NCI-H1930 (cell line): ENCODE measurements around the gene ACTL7B.
A peak's percentile ranks its signal among the peaks of the same experiment; 100 is the strongest.
"Not testable (repeated sequence)": the region's sequence is repeated elsewhere in the genome, so short reads cannot be mapped to it uniquely, and the experiment has no call there.

Source experiments
- DNase-seq, 2 experiments: peaks; one replicate each; lab custom pipeline; 2025; lab: John Stamatoyannopoulos, UW

Gene ACTL7B

DNA sequence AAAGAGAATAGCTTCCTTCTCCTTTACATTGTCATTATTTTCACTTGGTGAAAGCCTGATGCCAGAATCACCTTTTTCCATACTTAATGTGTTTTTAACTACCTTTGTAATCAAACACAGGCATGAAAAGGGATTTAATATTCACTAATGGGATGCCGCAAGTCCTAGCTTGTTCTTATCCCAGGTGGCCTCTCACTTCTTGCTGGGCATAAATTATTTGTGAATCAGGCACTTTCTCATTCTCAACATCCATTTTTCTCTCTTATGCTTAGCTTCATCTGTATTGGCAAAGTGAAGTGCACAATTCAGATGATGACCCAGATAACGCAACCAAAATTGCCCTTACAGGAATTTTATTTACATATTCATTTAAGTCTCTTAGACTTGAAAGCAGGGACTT lies 10.9 kb downstream of the ACTL7B start:
- peak; percentile 88 to 92 for DNase-seq

DNA sequence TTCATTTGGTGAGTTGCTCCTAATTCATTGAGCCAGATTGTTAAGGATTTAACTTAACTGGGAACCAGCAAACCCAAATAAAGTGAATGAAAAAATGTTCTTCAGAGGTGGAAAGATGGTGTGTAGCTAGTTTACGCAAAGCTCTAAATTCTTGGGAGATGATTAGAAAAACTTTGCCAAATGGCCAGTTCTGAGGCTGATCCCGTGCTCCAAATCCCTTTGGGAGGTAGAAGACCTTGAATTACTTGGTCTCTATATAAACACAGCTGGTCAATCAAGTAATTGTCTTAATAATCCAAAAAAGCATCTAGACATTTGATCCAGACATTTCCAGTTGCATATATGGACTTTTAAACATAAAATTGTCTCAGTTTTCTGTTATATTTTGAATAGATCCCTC lies 11.4 kb downstream of the ACTL7B start:
- DNase-seq: peak; percentile 73 to 87

DNA sequence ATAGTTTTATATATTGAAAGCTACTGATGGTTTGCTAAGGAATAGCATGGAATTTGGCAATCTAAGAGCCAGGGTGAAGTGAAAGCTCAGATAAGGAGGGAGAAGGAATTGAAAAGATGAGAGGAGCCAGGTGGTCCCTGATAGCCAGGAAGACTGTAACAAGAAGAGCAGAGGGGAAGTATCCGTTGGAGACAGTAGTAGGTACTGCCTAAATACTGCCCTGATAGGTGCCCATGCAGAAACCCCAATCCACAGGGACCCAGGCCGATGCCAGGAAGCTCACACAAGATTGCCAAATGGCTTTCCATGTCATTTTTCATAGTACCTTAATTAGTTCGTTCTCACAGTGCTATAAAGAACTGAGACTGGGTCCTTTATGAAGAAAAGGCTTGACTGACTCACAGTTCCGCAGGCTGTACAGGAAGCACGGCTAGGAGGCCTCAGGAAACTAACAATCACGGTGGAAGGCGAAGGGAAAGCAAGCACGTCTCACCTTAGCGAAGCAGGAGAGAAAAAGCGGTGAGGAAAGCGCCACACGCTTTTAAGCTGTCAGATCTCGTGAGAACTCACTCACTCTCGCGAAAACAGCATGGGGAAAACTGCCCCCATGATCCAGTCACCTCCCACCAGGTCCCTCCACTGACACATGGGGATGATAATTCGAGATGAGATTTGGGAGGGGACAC lies 13.0 kb downstream of the ACTL7B start:
- DNase-seq: no peak

DNA sequence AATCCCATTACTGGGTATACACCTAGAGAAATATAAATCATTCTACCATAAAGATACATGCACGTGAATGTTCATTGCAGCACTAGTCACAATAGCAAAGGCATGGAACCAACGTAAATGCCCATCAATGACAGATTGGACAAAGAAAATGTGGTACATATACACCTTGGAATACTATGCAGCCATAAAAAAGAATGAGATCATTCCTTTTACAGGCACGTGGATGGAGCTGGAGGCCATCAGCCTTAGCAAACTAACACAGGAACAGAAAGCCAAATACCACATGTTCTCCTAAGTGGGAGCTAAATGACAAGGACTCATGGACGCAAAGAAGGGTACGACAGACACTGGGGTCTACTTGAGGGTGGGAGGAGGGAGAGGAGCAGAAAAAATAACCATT lies 16.2 kb downstream of the ACTL7B start:
- DNase-seq: not testable (repeated sequence)

DNA sequence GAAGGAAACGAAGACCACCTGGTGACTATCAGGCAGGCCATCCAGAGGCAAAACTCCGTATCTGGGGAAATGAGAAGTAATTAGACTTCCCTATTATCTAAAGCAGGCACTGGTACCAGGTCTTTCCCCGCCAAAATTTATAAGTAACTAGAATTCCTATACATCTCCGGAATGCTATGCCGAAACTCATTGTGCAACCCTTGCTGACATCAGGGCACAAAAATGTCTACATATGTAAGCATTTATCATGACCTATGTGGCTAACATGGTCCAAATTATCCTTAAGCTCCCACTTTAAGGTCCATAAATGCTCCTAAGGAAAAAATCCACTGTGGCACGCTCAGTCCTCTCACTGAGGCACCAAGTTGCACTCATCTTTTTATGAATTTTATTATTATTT lies 17.8 kb downstream of the ACTL7B start:
- DNase-seq: no peak

DNA sequence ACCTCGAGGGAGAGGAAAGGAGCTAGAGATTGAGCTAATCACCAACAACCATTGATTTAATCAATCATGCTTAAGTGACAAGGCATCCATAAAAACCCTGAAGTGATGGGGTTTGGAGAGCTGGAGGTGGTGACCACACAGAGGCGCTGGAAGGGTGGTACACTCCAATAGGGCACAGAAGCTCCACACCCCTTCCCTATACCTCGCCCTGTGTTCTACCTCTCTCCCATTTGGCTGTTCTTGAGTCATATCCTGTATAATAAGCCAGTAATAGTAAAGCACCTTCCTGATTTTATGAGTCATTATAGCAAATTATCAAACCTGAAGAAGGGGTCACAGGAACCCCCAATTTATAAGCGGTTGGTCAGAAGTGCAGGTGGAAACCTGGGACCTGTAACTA lies 18.3 kb downstream of the ACTL7B start:
- no peak for DNase-seq

DNA sequence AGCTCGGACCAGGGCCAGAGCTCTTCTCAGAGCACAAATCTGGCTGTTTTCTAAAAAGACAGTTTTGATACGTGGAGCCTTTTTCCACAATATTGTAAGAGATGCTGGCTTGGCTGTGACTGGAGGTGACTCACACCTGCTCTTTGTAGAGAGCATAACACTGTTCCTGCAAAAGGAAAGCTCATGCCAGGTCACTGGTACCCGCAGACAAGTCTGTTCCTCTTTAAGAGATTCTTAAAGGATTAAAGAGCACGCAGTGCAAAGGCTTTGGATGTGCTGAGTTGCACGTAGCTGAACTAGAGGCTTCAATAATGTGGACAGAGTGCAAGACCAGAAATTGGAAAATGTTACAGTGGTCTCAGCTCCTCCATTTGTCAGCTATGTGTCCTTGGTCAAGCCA lies 19.0 kb downstream of the ACTL7B start:
- DNase-seq: no peak

DNA sequence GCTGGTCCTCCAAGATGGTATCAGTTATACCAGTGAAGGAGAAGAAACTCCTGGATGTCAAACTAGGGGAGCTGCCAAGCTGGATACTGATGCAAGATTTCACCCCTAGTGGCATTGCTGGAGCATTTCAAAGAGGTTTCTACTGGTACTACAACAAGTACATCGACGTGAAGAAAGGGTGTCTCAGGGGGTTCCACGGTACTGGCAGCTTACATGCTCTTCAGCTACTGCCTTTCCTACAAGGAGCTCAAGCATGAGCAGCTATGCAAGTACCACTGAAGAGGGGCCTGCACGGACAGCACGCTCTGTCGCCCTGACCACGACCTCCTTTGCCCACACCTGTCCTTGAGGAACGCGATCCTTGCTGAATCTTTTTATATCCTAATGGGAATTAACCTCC lies 19.5 kb downstream of the ACTL7B start:
- no peak for DNase-seq

DNA sequence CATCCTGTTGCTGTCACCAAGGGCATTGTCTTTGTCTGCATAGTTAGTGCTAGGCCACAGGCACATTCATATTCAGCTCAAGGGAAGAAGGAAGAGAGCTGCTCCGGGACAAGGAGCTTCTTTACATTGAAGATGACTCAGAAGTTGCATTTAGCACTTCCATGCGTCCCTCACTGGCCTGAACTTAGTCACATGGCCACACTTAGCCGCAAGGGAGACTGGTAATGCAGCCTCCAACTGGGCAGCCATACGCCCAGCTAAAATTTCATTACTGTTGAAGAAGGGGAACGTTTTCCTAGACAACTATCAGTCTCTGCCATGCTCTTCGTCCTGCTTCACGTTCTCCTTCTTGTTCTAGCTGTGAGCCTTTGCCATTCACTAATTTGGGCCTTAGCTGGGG lies 20.0 kb downstream of the ACTL7B start:
- DNase-seq: no peak

DNA sequence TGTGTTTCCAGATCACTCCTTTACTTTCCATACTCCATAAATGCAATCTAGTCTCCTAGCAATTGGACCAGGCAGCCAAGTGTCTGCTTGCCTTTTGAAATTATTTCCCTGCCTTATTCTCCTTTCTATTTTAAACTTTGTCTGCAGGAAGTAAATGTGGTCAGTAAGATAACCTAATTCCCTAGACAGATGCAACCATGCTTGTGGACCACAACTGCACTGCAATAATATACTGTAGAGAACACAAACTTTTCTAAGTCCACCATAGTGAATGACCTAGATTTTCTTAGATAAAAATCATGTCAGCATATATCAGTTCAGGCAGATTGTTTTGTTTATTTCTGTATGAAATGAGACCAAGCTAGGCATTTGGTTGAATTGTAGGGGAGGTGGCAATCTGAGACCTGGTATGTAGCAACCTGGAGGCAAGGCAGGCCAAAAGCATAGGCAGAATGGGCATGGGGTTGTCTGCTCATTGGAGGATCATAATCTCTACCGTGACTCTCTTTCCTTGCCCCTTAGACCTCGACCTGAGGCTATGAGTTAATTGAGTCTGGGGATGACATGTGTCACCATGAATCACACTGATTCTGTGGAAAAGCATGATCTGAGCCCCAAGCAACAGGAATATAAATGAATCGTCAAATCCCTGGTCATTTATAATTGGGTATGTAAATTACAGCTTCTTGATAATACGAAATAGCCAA lies 20.7 kb downstream of the ACTL7B start:
- DNase-seq: no peak

DNA sequence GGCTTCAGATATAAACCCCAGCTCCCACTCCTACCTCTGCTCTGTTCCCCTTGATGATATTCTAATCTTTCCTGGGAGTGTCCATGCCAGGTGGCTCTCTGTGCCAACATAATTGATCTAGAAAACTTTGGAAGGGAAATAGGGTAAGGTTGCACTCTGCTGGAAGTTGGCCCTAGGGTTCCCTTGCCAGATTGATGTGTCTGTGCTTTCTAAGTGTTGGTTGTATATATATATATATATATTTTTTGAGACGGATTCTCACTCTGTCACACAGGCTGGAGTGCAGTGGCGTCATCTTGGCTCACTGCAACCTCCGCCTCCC lies 23.6 kb downstream of the ACTL7B start:
- DNase-seq: no peak

DNA sequence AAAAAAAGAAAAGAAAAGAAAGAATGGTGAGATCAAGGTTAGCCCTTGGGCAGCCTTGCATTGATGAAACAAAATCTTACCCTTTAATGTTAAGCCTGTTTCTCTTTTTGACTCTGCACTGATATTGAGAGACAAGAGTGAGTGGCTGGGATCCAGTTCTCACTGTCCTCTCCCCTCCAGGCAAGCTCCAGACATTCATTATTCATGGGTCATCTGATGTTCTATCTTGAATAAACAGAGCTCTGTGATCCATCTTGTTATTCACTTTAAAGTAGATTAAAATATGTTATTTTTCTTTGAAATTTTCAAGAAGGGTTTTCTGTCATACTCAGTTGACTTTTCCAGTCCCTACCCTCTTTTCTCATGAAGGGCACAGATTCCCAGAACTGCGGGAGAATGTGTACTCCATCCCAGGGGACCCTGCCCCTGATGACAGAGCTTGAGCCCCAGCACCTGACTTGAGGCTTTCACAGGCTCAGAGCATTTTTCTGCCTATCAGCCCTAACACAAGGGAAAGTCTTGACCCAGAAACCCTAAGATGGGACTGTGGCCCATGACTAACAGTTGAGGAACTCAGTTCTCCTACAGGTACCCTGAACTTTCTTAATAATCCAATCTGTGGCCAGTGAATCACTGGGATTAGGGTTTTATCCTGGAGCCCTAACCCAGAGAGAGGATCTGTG lies 24.1 kb downstream of the ACTL7B start:
- DNase-seq: no peak

DNA sequence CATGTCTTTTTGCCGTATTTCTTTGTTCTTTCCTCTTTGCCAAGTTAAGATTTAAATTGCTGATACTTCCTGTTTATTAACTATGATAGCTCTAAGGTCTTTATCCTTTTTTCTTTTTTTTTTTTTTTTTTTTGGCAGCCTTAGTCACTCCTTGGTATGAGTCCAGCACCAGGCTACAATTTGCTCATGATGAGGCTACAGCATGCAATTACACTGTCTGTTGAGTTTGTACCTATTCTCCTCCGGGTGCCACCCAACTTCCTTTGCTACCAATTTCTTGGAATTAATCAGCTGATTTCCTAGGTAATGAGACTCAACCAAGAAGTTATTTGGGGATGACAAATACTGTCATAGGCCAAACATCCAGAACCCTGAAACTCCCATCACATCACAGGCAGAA lies 25.5 kb downstream of the ACTL7B start:
- DNase-seq: no peak

DNA sequence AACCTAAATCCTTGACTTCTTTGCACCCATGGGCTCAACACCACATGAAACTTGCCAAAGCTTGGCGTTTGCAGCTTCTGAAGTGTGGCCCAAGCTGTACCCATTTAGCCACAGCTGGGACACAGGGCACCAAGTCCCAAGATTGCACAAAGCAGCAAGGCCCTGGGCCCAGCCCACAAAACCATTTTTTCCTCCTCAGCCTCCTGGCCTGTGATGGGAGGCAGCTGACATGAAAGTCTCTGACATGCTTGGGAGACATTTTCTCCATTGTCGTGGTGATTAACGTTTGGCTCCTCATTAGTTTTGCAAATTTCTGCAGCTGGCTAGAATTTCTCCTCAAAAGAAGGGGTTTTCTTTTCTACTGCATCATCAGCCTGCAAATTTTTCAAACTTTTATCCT lies 32.0 kb downstream of the ACTL7B start:
- no peak for DNase-seq

DNA sequence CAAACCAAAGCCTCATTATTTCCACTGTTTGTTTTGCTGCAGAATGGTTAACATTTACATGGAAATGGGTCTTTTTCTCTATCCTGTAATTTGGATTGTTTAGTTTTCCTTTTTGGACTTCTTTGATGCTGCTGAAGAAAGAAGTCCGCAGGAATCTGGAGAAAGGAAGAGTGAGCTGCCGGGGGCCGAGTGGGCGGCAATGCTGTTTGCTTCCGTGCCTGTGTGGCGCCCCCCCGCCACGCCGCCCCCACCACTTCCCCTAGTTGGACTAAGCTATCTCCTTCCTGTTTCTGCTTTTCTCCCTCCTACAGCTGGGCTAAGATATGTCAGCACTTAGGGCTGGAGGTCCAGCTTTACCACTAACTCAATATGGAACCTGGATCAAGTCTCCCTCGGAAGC lies 39.7 kb downstream of the ACTL7B start:
- DNase-seq: no peak

DNA sequence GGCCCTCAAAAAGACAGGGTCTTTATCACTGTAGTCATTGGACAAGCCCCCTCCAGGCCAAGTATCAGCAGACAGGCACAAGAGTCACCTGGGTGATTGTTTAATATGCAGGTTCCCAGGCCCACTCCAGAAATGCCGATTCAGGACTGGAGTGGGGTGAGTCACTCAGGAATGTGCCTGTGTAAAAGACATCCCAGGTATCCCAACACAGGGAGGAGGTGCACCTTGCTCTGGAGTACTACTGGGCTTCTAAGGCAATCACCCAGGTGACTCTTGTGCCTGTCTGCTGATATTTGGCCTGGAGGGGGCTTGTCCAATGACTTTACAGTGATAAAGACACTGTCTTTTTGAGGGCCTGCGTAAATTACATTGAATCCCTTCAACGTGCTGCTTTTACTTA lies 40.6 kb downstream of the ACTL7B start:
- no peak for DNase-seq

DNA sequence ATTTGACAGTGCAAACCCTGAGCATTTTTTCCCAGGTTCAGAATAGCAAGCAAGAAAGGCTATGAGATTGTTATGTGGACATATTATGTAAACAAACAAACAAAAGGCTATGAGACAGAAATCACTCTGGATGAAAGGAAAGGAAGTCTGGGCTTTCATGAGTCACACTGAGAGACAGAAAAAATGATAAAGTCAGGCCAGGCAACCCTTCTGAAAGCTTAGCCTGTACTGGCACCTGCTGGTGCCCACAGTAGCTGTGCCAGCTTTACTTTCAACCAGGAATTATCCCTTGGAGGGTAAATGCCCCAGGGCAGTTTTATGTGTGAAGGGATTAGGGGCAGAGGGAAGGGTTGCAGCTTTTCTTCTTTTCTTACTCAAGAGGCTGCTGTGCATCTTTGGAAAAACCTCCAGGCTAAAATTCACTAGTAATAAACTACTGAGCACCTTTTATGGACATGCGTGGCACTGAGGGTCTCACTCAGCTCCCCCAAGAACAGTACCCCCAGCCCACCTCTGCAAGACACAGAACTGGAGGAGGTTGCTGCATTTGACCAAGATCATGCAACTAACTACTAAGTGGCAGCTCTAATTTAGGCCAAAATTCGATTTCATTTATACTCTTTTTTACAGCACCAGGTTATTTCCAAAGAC lies 41.7 kb downstream of the ACTL7B start:
- no peak for DNase-seq

DNA sequence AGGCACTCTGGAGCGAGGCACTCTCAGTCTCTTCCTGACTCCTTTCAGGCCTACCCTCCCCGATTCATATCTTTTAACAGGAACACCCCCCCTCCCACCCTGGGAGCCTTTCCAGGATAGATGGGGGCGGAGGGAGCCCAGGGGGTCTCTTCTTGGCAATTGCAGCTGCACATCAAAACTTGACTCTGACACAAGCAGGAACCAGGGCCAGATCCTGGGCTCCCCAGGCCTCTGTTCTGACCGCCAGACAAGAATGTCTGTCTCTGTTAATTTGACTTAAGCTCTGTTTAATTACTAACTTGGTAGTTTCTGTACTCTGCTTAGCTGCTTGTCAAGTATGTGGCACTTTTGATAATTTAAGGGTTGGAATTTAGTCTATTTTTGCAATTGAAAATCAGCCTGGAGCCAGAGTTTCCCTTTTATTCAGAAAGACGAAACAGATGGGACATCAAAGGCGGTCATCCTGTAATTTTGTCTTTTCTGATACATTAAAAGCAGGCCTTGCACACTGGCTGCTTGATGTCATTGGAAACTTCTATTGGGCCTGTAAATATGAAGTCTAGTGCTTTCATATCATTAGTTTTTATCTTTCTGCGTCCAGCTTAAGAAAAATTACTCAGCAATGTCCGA lies 43.3 kb downstream of the ACTL7B start:
- no peak for DNase-seq

DNA sequence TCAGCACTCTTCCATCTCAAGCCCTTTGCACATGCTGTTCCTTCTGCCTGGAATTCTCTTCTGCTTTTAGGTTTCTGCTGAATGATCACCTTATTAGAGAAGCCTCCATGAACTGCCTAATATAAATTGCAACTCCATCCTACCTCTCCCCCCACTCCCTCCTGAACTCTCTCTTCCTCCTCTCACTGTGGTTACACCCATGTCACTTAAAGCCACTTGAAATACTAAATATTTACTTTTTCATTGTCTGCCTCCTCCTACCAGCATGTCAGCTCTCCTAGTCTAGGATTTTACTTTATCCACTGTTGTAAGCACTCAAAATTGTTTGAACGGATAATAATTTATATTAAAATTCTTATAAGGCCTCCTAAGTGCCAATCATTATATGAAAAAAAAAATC lies 43.8 kb downstream of the ACTL7B start:
- DNase-seq: no peak

DNA sequence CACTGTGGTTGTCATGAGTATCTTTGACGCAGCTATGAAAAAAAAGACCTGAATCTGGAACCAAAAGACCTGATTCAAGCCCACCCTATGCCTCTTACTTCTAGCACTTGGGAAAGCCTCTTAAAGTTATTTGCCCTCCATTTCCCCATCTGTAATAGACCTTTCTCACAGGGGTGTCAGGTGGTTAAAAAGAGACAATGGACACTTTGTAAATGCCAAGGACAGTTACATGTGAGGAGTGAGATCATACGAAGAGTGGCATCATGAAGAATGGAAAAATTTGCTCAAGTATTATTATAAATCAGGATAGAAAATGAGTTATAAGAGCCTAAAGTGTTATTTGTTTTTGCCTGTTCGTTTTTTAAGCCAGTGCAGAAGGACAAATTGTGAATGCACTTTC lies 46.5 kb downstream of the ACTL7B start:
- no peak for DNase-seq
